ENCODE data around the gene POLD4. TPM values are rescaled to one million over a fixed set of nuclear protein-coding genes. Genes with fewer than 3 reads are reported as not detected.
"Not testable (repeated sequence)": the region's sequence is repeated elsewhere in the genome, so short reads cannot be mapped to it uniquely, and the experiment has no call there.

Gene POLD4
- polyA plus RNA-seq, 4 donors: 18.8 to 40.4 (median 33.4) TPM

- DNase-seq (ENCODE audit: low read depth in 4 of 4, low spot score in 2 of 4): no peak
Observed at GRCh38 chr11:67320011-67320410, 33.3 kb downstream of the POLD4 start.

GRCh38 chr11:67318876-67319275 lies 34.5 kb downstream of the POLD4 start:
- DNase-seq (ENCODE audit: low read depth in 4 of 4, low spot score in 2 of 4): not testable (repeated sequence)

GRCh38 chr11:67317888-67318555 lies 35.3 kb downstream of the POLD4 start:
- DNase-seq (ENCODE audit: low read depth in 4 of 4, low spot score in 2 of 4): no peak

GRCh38 chr11:67317205-67317887 lies 36.0 kb downstream of the POLD4 start:
- peak; percentile 96 to 98 (median 98) for DNase-seq (ENCODE audit: low read depth in 4 of 4, low spot score in 2 of 4)

GRCh38 chr11:67316882-67317204 lies 36.5 kb downstream of the POLD4 start:
- DNase-seq (ENCODE audit: low read depth in 4 of 4, low spot score in 2 of 4): no peak

GRCh38 chr11:67315325-67315909 lies 37.9 kb downstream of the POLD4 start:
- DNase-seq (ENCODE audit: low read depth in 4 of 4, low spot score in 2 of 4): no peak

- no peak for DNase-seq (ENCODE audit: low read depth in 4 of 4, low spot score in 2 of 4)
Observed at GRCh38 chr11:67314218-67314617, 39.1 kb downstream of the POLD4 start.

- DNase-seq (ENCODE audit: low read depth in 4 of 4, low spot score in 2 of 4): no peak
Observed at GRCh38 chr11:67313125-67313890, 40.0 kb downstream of the POLD4 start.

- DNase-seq (ENCODE audit: low read depth in 4 of 4, low spot score in 2 of 4): no peak
Observed at GRCh38 chr11:67312187-67313021, 40.9 kb downstream of the POLD4 start.

- no peak for DNase-seq (ENCODE audit: low read depth in 4 of 4, low spot score in 2 of 4)
Observed at GRCh38 chr11:67311556-67312082, 41.7 kb downstream of the POLD4 start.

GRCh38 chr11:67311051-67311555 lies 42.2 kb downstream of the POLD4 start:
- no peak for DNase-seq (ENCODE audit: low read depth in 4 of 4, low spot score in 2 of 4)

- DNase-seq (ENCODE audit: low read depth in 4 of 4, low spot score in 2 of 4): no peak
Observed at GRCh38 chr11:67310246-67311050, 42.9 kb downstream of the POLD4 start.

GRCh38 chr11:67309661-67310061 lies 43.7 kb downstream of the POLD4 start:
- no peak for DNase-seq (ENCODE audit: low read depth in 4 of 4, low spot score in 2 of 4)

GRCh38 chr11:67309166-67309565 lies 44.2 kb downstream of the POLD4 start:
- no peak for DNase-seq (ENCODE audit: low read depth in 4 of 4, low spot score in 2 of 4)

GRCh38 chr11:67308031-67308866 lies 45.1 kb downstream of the POLD4 start:
- DNase-seq (ENCODE audit: low read depth in 4 of 4, low spot score in 2 of 4): no peak

GRCh38 chr11:67307545-67308001 lies 45.8 kb downstream of the POLD4 start:
- DNase-seq (ENCODE audit: low read depth in 4 of 4, low spot score in 2 of 4): no peak

- no peak for DNase-seq (ENCODE audit: low read depth in 4 of 4, low spot score in 2 of 4)
Observed at GRCh38 chr11:67306769-67307544, 46.4 kb downstream of the POLD4 start.

Measured in left renal cortex interstitium (tissue), 4 donors.